ENCODE data around the gene MIOX. TPM values are rescaled to one million over a fixed set of nuclear protein-coding genes. Genes with fewer than 3 reads are reported as not detected.
A peak's percentile ranks its signal among the peaks of the same experiment; 100 is the strongest.
"Not testable (repeated sequence)": the region's sequence is repeated elsewhere in the genome, so short reads cannot be mapped to it uniquely, and the experiment has no call there.

MIOX gene
- total RNA-seq, 1 experiment from 2014 or later: 1.9 TPM

GRCh38 chr22:50531546-50531961, 44.9 kb downstream of the MIOX start:
- in situ Hi-C loops (cut with HindIII; ENCODE audit: low pct_unique_long_range_greater_than_20kb, low sequenced_read_pairs): no loop called here
- peak; percentile 68 for DNase-seq (ENCODE audit: low read depth)

- in situ Hi-C loops (cut with HindIII; ENCODE audit: low pct_unique_long_range_greater_than_20kb, low sequenced_read_pairs): no loop called here
These were observed 45.5 kb downstream of the MIOX start for GRCh38 chr22:50531962-50532674.

GRCh38 chr22:50532824-50533796, 46.5 kb downstream of the MIOX start:
- in situ Hi-C loops (cut with HindIII; ENCODE audit: low pct_unique_long_range_greater_than_20kb, low sequenced_read_pairs): no loop called here
- no peak for DNase-seq (ENCODE audit: low read depth)

More at GRCh38 chr22:50531962-50532674, 45.5 kb downstream of the MIOX start:
- peak; percentile 79 for DNase-seq (ENCODE audit: low read depth)

DNA sequence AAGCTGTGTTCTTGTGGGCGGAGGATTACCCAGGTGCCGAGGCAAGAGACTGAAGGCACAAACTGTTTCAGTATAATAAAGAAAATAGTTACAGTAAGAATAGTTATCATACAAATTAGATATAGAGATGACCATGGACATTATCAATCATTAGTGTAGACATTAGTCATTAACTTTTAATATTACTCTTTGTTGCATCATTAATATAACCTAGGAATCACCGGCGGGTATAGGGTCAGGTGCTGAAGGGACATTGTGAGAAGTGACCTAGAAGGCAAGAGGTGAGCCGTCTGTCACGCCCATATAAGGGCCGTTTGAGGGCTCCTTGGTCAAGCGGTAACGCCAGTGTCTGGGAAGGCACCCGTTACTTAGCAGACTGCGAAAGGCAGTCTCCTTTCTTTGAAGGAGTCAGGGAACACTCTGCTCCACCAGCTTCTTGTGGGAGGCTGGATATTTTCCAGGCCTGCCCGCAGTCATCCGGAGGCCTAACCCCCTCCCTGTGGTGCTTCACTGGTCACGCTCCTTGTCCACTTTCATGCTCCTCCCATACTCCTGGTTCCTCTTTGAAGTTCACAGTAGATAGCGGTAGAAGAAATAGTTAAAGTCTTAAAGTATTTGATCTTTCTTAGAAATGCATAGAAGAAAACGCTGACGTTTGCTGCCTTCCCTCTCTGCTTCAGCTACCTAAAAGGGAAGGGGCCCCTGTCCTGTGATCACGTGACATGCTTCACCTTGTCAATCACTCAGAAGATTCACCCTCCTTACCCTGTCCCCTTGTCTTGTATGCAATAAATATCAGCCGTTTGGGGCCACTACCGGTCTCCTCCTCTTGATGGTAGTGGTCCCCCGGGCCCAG, 47.4 kb downstream of the MIOX start:
- DNase-seq (ENCODE audit: low read depth): peak; percentile 58
- in situ Hi-C loops (cut with HindIII; ENCODE audit: low pct_unique_long_range_greater_than_20kb, low sequenced_read_pairs): not testable (repeated sequence)

DNA sequence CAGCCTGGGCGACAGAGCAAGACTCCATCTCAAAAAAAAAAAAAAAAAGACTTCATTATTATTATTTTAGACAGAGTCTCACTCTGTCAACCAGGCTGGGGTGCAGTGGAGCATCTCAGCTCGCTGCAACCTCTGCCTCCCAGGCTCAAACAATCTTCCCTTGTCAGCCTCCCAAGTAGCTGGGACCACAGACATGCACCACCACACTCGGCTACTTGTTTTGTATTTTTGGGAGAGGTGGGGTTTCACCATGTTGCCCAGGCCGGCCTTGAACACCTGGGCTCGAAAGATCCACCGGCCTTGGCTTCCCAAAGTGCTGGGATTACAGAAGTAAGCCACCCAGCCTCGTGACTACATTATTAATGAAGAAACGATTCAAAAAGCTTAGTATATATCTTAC, 48.5 kb downstream of the MIOX start:
- in situ Hi-C loops (cut with HindIII; ENCODE audit: low pct_unique_long_range_greater_than_20kb, low sequenced_read_pairs): no loop called here
- no peak for DNase-seq (ENCODE audit: low read depth)

- no peak for DNase-seq (ENCODE audit: low read depth)
- in situ Hi-C loops (cut with HindIII; ENCODE audit: low pct_unique_long_range_greater_than_20kb, low sequenced_read_pairs): no loop called here
These were observed 49.6 kb downstream of the MIOX start for GRCh38 chr22:50536226-50536625.

- no peak for DNase-seq (ENCODE audit: low read depth)
- in situ Hi-C loops (cut with HindIII; ENCODE audit: low pct_unique_long_range_greater_than_20kb, low sequenced_read_pairs): no loop called here
These were observed 51.1 kb downstream of the MIOX start for GRCh38 chr22:50537765-50538164.

Other genes with a start within 250 kb of the MIOX start
- gene TUBGCP6, start 241.8 kb upstream of the MIOX start, total RNA-seq (2014; rRNA removed; shearing (Covaris generic); ENCODE audit: low replicate concordance): 18.0 and 34.5 TPM in 2 replicates
- gene HDAC10, start 235.6 kb upstream of the MIOX start, total RNA-seq (2014; rRNA removed; shearing (Covaris generic); ENCODE audit: low replicate concordance): 18.9 and 34.0 TPM in 2 replicates
- gene MAPK12, start 225.2 kb upstream of the MIOX start, total RNA-seq (2014; rRNA removed; shearing (Covaris generic); ENCODE audit: low replicate concordance): 142 and 149 TPM in 2 replicates
- gene MAPK11, start 216.5 kb upstream of the MIOX start, total RNA-seq (2014; rRNA removed; shearing (Covaris generic); ENCODE audit: low replicate concordance): 24.5 and 48.8 TPM in 2 replicates
- gene PLXNB2, start 179.2 kb upstream of the MIOX start, total RNA-seq (2014; rRNA removed; shearing (Covaris generic); ENCODE audit: low replicate concordance): 300 and 353 TPM in 2 replicates
- gene DENND6B, start 159.8 kb upstream of the MIOX start, total RNA-seq (2014; rRNA removed; shearing (Covaris generic); ENCODE audit: low replicate concordance): 7.8 and 24.4 TPM in 2 replicates
- 51.5 and 72.7 TPM in 2 replicates for gene PPP6R2, start 143.5 kb upstream of the MIOX start, total RNA-seq (2014; rRNA removed; shearing (Covaris generic); ENCODE audit: low replicate concordance)
- gene SBF1, start 11.8 kb upstream of the MIOX start, total RNA-seq (2014; rRNA removed; shearing (Covaris generic); ENCODE audit: low replicate concordance): 74.3 and 84.8 TPM in 2 replicates
- 4.6 and 5.0 TPM in 2 replicates for gene ADM2, start 5.3 kb upstream of the MIOX start, total RNA-seq (2014; rRNA removed; shearing (Covaris generic); ENCODE audit: low replicate concordance)
- 112 and 117 TPM in 2 replicates for gene LMF2, start 20.8 kb downstream of the MIOX start, total RNA-seq (2014; rRNA removed; shearing (Covaris generic); ENCODE audit: low replicate concordance)
- 133 and 152 TPM in 2 replicates for gene NCAPH2, start 21.4 kb downstream of the MIOX start, total RNA-seq (2014; rRNA removed; shearing (Covaris generic); ENCODE audit: low replicate concordance)
- gene SCO2, start 38.7 kb downstream of the MIOX start, total RNA-seq (2014; rRNA removed; shearing (Covaris generic); ENCODE audit: low replicate concordance): 4.9 TPM in 1 of 2 replicates, not detected in the other
- gene TYMP, start 43.2 kb downstream of the MIOX start, total RNA-seq (2014; rRNA removed; shearing (Covaris generic); ENCODE audit: low replicate concordance): 104 and 118 TPM in 2 replicates
- gene KLHDC7B, start 59.0 kb downstream of the MIOX start, total RNA-seq (2014; rRNA removed; shearing (Covaris generic); ENCODE audit: low replicate concordance): not detected in 2 replicates
- not detected in 2 replicates for gene SYCE3, start 76.1 kb downstream of the MIOX start, total RNA-seq (2014; rRNA removed; shearing (Covaris generic); ENCODE audit: low replicate concordance)
- gene CPT1B, start 91.6 kb downstream of the MIOX start, total RNA-seq (2014; rRNA removed; shearing (Covaris generic); ENCODE audit: low replicate concordance): 0.35 and 10.4 TPM in 2 replicates
- 21.9 and 32.2 TPM in 2 replicates for gene CHKB, start 96.0 kb downstream of the MIOX start, total RNA-seq (2014; rRNA removed; shearing (Covaris generic); ENCODE audit: low replicate concordance)
- 3.0 and 5.5 TPM in 2 replicates for gene MAPK8IP2, start 113.9 kb downstream of the MIOX start, total RNA-seq (2014; rRNA removed; shearing (Covaris generic); ENCODE audit: low replicate concordance)
- 32.4 and 49.5 TPM in 2 replicates for gene ARSA, start 141.3 kb downstream of the MIOX start, total RNA-seq (2014; rRNA removed; shearing (Covaris generic); ENCODE audit: low replicate concordance)
- 1.1 and 2.3 TPM in 2 replicates for gene SHANK3, start 186.0 kb downstream of the MIOX start, total RNA-seq (2014; rRNA removed; shearing (Covaris generic); ENCODE audit: low replicate concordance)

Data from Caki2 (cell line).